GM19372 (cell line): ENCODE results near the gene BRF1.
"Not testable (repeated sequence)": the region's sequence is repeated elsewhere in the genome, so short reads cannot be mapped to it uniquely, and the experiment has no call there.

Source experiments
- ATAC-seq: cut with Tn5 transposase; IDR thresholded peaks from one replicate; pipeline ENCODE4 v1.9.1; 2021; ENCODE audit warnings: mild to moderate bottlenecking, low read depth, moderate library complexity; ENCODE audit not compliant: unreplicated experiment

Gene BRF1

DNA sequence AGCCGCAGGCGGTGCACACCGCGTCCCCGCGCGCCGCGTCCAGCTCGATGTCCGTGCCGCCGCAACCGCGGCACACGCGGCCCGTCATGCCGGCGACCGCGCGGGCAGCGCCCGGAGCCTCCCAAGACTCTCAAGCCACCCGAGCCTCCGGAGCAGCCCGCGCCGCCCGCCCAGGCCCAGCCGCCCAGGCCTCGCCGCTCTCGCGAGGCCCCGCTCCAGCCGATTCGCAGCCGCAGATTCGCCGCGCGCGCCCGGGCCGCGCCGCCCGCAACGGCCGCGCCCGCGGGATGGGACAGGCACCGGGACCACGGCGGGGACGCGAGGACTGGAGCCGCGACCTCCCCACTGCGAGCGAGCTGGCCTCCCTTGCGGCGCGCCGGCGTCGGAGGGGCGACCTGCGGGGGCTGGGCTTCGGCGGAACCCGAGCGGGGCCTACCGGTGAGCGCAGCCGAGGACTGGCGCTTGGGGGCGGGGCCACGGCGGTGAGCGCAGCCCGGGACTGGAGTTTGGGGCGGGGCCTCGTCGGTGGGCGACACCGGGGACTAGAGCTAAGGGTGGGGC is at the start of gene BRF1:
Gene BRF1, minus strand, starts transcription at position 460 of the 561 bp plus-strand sequence. Its CDS starts 372 bp downstream, at position 88.
- peak; percentile 80 for ATAC-seq

- no peak for ATAC-seq
Measured at GRCh38 chr14:105349992-105350391, 49.2 kb upstream of the BRF1 start.

DNA sequence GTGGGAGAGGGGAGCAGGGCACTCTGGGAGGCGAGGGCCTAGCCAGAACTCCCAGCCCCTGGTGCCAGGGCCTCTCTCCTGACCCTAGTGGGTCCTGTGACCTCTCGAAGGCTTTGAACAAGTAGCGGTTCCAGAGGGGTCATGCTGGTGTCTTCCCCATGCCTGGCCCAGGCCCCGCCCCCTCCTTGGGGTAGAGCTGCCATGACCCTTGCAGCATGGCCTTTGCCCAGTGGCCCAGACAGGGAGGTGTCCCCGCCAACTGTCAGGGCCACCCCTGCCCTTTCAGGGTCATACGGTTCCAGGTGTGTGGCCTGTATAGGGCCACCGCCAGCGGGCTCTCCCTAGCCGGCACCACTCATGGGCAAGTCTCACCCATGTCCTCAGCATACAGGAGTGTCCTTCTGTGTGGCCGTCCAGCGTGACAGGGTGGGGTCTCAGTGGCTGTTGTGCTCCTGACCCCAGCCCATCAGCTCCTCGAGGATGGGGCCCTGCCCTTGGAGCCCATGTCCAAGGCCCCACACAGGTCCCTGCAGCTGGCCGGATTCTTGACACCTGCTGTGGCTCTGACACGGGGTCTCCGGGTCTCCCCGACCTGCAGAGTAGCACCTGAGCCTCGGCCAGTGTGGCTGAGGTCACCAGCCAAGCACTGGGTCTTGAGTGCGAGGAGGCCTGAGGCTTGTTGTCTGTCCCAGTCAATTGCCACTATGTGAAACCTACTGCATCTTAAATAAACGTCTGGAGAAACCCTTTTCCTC is 48.3 kb upstream of the BRF1 start:
- ATAC-seq: no peak

DNA sequence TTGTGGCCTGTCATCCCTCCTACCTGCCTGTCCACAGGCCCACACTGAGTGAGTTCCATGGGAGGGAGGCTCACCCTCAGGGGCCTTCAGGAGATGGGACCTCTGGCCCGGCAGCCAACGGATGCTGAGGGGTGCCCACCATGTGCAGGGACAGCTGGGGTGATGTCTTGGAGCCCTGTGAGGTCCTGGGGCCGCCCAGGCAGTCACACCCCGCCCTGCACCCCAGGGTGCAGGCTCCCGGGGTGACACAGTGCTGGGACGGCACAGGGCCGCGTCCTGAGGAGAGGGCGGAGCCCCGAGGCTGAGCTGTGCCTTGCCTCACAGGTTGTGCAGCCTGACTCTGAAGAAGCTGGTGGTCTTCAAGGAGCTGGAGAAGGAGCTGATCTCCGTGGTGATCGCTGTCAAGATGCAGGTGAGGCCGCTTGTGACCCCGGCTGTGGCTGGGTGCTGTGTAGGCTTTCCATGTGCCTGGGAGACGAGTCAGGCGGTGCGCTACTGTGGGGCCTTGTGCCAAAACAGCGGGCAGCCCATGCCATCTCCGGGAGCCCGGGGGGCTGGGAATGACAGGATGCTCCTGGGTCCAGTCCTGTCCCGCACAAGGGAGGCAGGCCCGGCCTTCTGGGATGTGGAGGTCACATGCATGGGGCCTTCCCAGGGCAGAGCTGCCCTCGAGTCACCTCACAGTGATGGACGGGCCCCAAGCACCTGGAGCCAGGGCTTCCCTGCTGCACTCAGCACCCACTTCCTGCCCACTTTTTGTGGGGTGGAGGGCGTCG is 47.6 kb upstream of the BRF1 start:
- ATAC-seq: no peak

DNA sequence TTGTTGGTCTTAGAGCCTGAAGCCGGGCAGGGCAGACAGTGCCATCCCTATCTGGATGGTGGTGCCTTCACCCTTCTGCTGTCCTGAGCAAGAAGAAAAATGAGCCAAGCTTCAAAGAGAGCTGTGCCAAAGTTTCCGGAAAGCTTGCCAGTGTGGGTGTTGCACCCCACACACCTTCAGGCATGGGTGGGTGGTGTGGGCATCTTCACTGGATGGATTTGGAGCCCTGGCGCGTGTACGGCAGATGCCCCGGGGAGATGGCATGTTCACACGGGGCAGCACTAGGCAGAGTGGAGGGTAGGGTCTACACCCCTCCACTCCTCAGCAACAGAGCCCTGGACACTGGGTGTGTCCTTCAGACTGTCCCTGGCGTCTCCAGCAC is 46.8 kb upstream of the BRF1 start:
- no peak for ATAC-seq

- ATAC-seq: no peak
Measured at GRCh38 chr14:105346876-105347586, 46.2 kb upstream of the BRF1 start.

GRCh38 chr14:105346200-105346533 is 45.4 kb upstream of the BRF1 start:
- ATAC-seq: no peak

DNA sequence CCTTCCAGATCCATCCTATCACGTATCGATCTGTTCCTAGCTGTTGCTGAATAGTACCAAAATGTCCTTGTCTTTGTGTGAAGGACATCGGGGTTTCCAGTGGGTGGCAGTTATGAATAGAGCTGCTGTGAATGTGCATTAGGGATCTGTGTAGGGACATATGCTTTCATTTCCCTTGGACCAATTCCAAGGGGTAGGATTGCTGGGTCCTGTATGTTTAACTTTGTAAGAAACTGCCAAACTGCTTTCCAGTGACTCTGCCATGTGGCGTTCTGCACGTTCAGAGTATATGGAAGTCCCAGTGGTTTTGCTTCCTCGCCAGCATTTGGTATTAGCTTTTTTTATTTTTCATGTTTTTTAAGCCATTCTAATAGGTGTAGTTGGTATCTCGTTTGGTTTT is 42.4 kb upstream of the BRF1 start:
- no peak for ATAC-seq

DNA sequence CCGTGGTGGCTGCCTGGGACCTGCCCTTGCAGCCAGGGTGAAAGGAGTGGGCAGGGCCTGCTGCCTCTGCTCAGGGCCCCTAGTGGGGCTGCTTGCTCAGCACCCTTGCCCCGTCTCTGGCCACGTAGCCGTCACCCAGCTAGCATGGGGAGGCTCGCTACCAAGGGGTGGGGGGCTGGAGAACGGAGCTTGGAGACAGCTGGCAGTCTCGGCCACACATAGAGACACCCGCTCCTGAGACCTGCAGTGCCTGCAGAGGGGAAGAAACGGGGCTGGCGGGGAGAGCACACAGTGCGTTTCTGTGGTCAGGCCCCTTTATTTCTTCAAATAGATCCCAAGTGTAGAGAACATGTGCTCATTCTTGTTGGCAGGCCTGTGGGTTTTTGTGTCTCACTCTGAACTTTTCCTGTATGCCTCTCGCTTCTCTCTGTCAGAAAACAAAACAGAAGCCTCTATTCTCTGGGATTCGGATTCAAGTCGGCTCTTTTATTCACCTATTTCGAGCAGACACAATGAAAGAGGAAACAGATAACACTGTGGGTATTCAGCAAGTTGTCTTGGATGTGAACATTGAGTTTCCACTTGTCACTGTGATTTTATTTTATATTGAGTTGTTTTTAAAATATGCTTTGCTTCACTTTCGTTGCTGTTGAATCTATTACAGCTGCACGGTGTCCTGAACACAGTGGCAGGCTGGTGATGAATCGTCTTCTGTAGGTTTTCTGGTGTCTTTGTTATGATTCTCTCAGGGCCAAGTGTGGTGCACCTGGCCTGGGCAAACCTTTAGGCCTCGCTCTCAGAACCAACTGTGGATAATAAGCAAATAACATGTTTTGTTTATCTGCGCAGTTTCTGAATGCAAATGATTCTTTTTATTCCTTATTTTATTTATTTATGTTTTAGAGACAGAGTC is 40.3 kb upstream of the BRF1 start:
- ATAC-seq: no peak

- no peak for ATAC-seq
Measured at GRCh38 chr14:105337966-105338741, 37.4 kb upstream of the BRF1 start.

- no peak for ATAC-seq
Measured at GRCh38 chr14:105337433-105337832, 36.6 kb upstream of the BRF1 start.

DNA sequence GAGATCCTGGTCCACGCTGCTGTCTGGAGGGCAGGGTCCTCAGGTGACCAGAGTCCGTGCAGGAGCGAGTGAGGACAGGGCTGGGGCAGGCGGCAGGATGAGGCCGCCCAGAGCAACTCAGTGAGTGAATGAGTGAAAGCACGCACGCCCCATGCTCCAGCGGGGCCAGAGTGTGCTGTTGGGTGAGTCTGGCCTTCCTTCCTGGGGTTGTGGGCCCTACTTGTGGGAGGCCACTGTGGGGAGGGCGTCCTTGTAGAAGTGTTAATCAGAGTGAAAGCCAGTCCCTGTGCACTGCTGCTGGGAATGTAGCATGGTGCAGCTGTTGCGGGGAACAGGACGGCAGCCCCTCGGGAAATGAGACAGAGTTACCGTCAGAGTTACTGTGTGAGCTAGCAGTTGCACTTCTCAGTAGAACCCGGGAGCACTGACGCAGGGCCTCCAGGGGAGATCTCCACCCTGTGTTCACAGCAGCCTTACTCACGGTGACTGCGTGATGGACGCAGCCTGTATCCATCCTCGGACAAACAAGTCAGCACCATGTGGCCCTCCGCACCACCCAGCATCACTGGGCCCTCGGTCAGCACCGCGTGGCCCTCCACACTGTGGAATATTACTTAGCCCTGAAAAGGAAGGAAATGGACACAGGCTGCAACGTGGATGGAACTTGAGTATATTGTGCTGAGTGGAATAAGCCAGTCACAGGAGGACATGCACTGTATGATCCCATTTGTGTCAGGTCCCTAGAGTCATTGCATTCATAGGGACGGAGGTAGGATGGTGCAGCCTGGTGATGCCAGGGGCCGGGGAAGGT is 35.9 kb upstream of the BRF1 start:
- ATAC-seq: no peak

GRCh38 chr14:105335735-105336476 is 35.1 kb upstream of the BRF1 start:
- ATAC-seq: no peak

- not testable (repeated sequence) for ATAC-seq
Measured at GRCh38 chr14:105335231-105335542, 34.4 kb upstream of the BRF1 start.

GRCh38 chr14:105334383-105335230 is 33.8 kb upstream of the BRF1 start:
- ATAC-seq: no peak

DNA sequence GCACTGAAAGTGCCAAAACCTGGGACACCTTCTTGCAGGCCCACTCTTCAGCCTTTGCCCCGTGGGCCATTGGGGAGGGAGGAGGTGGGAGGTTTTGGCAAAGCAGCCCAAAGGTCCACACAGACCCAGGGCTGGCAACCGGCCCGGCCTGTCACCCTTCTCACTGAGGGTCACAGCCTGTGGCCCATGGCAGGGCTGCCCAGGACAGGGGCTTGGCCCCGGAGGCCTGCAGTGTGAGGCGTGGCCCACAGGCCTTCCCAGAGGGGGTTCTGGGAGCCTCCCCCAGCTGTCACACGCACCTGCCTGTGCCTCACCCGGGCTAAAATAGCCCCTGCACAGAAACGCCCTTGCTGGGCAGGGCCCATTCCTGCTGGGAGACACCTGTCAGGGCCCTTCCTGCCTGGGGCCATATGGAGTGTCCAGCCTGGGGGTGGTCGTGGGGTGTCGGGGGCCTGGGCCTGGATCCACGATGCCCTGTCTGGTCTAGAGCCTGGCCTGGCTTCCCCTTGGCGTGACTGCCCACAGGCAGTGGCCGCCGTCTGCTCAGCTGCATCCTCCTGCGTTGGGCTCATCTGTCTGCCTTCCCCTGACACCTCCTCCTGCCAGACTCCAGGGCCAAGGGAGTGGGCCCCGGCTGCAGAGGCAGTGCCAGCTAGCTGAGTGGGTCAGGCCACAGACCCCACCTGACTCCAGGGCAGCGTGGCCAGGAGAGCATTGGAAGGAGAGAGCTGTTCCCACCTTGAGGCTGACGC is 33.0 kb upstream of the BRF1 start:
- no peak for ATAC-seq
